Caco-2 (cell line): ENCODE results near the gene ACAN. TPM values are rescaled to one million over a fixed set of nuclear protein-coding genes. Genes with fewer than 3 reads are reported as not detected.

Experiments used
- BruUV-seq: library from RNA; stranded (reverse); fragments of 400-500 nt; replicated peaks from 2 replicates; lab custom pipeline; 2021; lab: Mats Ljungman, UMichigan
- CTCF ChIA-PET: fragments of 300-600 bp; sonication (Branson Sonifier 250); formaldehyde crosslinking; loops from one replicate; lab custom pipeline; 2022; ENCODE audit warnings: antibody characterized with exemption; lab: Charles Lee
- POLR2A ChIA-PET: fragments of 300-600 bp; sonication (Branson Sonifier 250); formaldehyde crosslinking; loops from one replicate; lab custom pipeline; 2022; ENCODE audit warnings: antibody characterized with exemption; lab: Charles Lee
- DNase-seq, 2 experiments: peaks; one replicate each; pipeline versions ENCODE4 v3.0.0 to v3.0.0-alpha.2; 2020 to 2022
- H3K27me3 ChIP-seq: replicated peaks from 2 replicates; pipeline ENCODE4 v1.6.0; 2011; ENCODE audit warnings: low read length; ENCODE audit not compliant: control insufficient read depth, insufficient read depth
- H3K36me3 ChIP-seq: 2 replicates; pipeline ENCODE4 v1.5.1; 2011; ENCODE audit warnings: low read length; ENCODE audit not compliant: control insufficient read depth, insufficient read depth
- H3K4me1 ChIP-seq: fragments of 250-450 bp; sonication (Bioruptor Pico); 2 replicates; pipeline ENCODE4 v1.5.1; 2020; ENCODE audit warnings: mild to moderate bottlenecking
- H3K4me3 ChIP-seq: 2 replicates; pipeline ENCODE4 v1.5.1; 2011; ENCODE audit warnings: low read depth, mild to moderate bottlenecking, control low read depth, low read length
- H3K9me3 ChIP-seq: fragments of 250-450 bp; sonication (Bioruptor Pico); 2 replicates; pipeline ENCODE4 v1.5.1; 2020; ENCODE audit warnings: mild to moderate bottlenecking, moderate library complexity
- H3K27ac Mint-ChIP-seq: one replicate; pipeline ENCODE4 v1.8.0; 2022; ENCODE audit warnings: mixed read lengths; ENCODE audit not compliant: unreplicated experiment
- H3K27me3 Mint-ChIP-seq: one replicate; pipeline ENCODE4 v1.8.0; 2022; ENCODE audit warnings: mixed read lengths; ENCODE audit not compliant: insufficient read depth, unreplicated experiment
- H3K36me3 Mint-ChIP-seq: one replicate; pipeline ENCODE4 v1.8.0; 2022; ENCODE audit warnings: mild to moderate bottlenecking, mixed read lengths; ENCODE audit not compliant: insufficient read depth, unreplicated experiment
- H3K4me1 Mint-ChIP-seq: one replicate; pipeline ENCODE4 v1.8.0; 2022; ENCODE audit warnings: low read depth, mixed read lengths; ENCODE audit not compliant: unreplicated experiment
- H3K4me3 Mint-ChIP-seq: one replicate; pipeline ENCODE4 v1.8.0; 2022; ENCODE audit warnings: mild to moderate bottlenecking, moderate library complexity, mixed read lengths; ENCODE audit not compliant: unreplicated experiment
- H3K9me3 Mint-ChIP-seq: one replicate; pipeline ENCODE4 v1.8.0; 2022; ENCODE audit warnings: mixed read lengths; ENCODE audit not compliant: unreplicated experiment
- intact Hi-C: fragments of 100-400 bp; cut with micrococcal nuclease; formaldehyde crosslinking; loops from one replicate; pipeline ENCODE4 v1.10.0; 2022; ENCODE audit not compliant: unreplicated experiment
- total RNA-seq: library from RNA; stranded (reverse); gene quantifications from 2 replicates; pipeline ENCODE4 v1.2.3, GENCODE V29; 2022
- TF ChIP-seq, protein P1 (sequence below), 2 experiments: fragments of 200-600 bp in 1 of 2; IDR thresholded peaks; 1 replicate in 1 of 2; 2 replicates in 1 of 2; pipeline versions ENCODE4 v1.5.1 to v1.8.0; 2011 to 2022; ENCODE audit warnings: antibody characterized with exemption in 1 of 2, control low read depth in 1 of 2, inconsistent platforms in 1 of 2, low read depth in 1 of 2, low read length in 1 of 2, mild to moderate bottlenecking in 1 of 2, moderate library complexity in 1 of 2; ENCODE audit not compliant: insufficient read depth in 1 of 2, severe bottlenecking in 1 of 2, unreplicated experiment in 1 of 2

The ACAN gene
- total RNA-seq, 1 experiment from 2014 or later, result not detected

DNA sequence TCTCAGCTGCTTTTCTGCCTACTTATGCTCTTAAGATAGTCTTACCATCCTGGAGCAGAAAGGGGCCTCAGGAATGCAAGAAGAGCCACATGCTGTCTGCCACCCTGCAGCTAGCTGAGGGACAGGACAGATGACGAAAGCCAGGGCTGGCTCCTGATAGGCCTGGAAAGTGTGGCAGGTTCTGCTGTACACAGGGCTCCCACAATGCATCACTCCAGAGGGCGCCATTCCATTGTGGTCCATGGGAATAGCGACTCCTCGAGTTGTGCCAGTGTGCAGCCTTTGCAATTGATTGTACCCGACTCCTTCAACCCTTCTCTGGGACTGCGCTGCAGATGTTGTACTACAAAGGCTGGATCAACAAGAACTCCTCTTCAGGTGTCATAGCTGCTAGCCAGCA lies 11.2 kb downstream of the ACAN start:
- POLR2A ChIA-PET, result no interaction called here
- Histone ChIP-seq H3K4me1 (no peaks in the 10 kb centered on the region), H3K4me3 (no peak overlapping the region), H3K36me3 (no peaks in the 10 kb centered on the region), H3K9me3 (no peaks in the 10 kb centered on the region), H3K27me3 (no peaks in the 10 kb centered on the region)
- Mint-ChIP-seq H3K36me3 (no peaks in the 10 kb centered on the region), H3K27me3 (peaks cover 9% of the 10 kb centered on the region), H3K9me3 (no peaks in the 10 kb centered on the region), H3K4me1 (no peaks in the 10 kb centered on the region), H3K4me3 (no peak overlapping the region), H3K27ac (no peak overlapping the region)
- no TSS peak for BruUV-seq
- TF ChIP-seq, protein P1, sequence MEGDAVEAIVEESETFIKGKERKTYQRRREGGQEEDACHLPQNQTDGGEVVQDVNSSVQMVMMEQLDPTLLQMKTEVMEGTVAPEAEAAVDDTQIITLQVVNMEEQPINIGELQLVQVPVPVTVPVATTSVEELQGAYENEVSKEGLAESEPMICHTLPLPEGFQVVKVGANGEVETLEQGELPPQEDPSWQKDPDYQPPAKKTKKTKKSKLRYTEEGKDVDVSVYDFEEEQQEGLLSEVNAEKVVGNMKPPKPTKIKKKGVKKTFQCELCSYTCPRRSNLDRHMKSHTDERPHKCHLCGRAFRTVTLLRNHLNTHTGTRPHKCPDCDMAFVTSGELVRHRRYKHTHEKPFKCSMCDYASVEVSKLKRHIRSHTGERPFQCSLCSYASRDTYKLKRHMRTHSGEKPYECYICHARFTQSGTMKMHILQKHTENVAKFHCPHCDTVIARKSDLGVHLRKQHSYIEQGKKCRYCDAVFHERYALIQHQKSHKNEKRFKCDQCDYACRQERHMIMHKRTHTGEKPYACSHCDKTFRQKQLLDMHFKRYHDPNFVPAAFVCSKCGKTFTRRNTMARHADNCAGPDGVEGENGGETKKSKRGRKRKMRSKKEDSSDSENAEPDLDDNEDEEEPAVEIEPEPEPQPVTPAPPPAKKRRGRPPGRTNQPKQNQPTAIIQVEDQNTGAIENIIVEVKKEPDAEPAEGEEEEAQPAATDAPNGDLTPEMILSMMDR (IDR thresholded peaks at IDR 0.05; ENCODE audit: insufficient read depth in 1 of 2, low read depth in 1 of 2, low read length in 1 of 2, severe bottlenecking in 1 of 2, unreplicated experiment in 1 of 2), result no peak
- peak in 1 of 2 experiments; percentile 14 for DNase-seq
- CTCF ChIA-PET, result no interaction called here
- intact Hi-C loops, result no loop called here

- no peak overlapping the region for H3K27ac Mint-ChIP-seq
- Histone ChIP-seq H3K36me3 (no peaks in the 10 kb centered on the region), H3K4me3 (no peak overlapping the region), H3K9me3 (no peaks in the 10 kb centered on the region), H3K27me3 (no peaks in the 10 kb centered on the region), H3K4me1 (no peaks in the 10 kb centered on the region)
- no peaks in the 10 kb centered on the region for H3K36me3 Mint-ChIP-seq
- intact Hi-C loops, result no loop called here
- H3K9me3 Mint-ChIP-seq, result no peaks in the 10 kb centered on the region
- BruUV-seq, result no TSS peak
- H3K4me1 Mint-ChIP-seq, result no peaks in the 10 kb centered on the region
- DNase-seq, result no peak
- POLR2A ChIA-PET, result no interaction called here
- H3K27me3 Mint-ChIP-seq, result peaks cover 19% of the 10 kb centered on the region
- TF ChIP-seq, protein P1 (IDR thresholded peaks at IDR 0.05; ENCODE audit: insufficient read depth in 1 of 2, low read depth in 1 of 2, low read length in 1 of 2, severe bottlenecking in 1 of 2, unreplicated experiment in 1 of 2), result no peak
- CTCF ChIA-PET, result no interaction called here
- H3K4me3 Mint-ChIP-seq, result no peak overlapping the region
Measured at GRCh38 chr15:88818920-88819319, 15.7 kb downstream of the ACAN start.

GRCh38 chr15:88821993-88822392 lies 18.8 kb downstream of the ACAN start:
- Mint-ChIP-seq H3K27ac (no peak overlapping the region), H3K4me1 (no peaks in the 10 kb centered on the region), H3K36me3 (no peaks in the 10 kb centered on the region), H3K27me3 (peaks cover 15% of the 10 kb centered on the region), H3K9me3 (no peaks in the 10 kb centered on the region), H3K4me3 (no peak overlapping the region)
- BruUV-seq, result no TSS peak
- H3K9me3 ChIP-seq, result no peaks in the 10 kb centered on the region
- CTCF ChIA-PET, result no interaction called here
- TF ChIP-seq, protein P1 (IDR thresholded peaks at IDR 0.05; ENCODE audit: insufficient read depth in 1 of 2, low read depth in 1 of 2, low read length in 1 of 2, severe bottlenecking in 1 of 2, unreplicated experiment in 1 of 2), result no peak
- intact Hi-C loops, result no loop called here
- H3K4me3 ChIP-seq, result no peak overlapping the region
- POLR2A ChIA-PET, result no interaction called here
- no peaks in the 10 kb centered on the region for H3K36me3 ChIP-seq
- DNase-seq, result no peak
- no peaks in the 10 kb centered on the region for H3K27me3 ChIP-seq
- H3K4me1 ChIP-seq, result no peaks in the 10 kb centered on the region
